Measurements from ENCODE around the gene TTC7B. TPM values are rescaled to one million over a fixed set of nuclear protein-coding genes. Genes with fewer than 3 reads are reported as not detected.
A peak's percentile ranks its signal among the peaks of the same experiment; 100 is the strongest.

The TTC7B gene
- total RNA-seq, 4 donors from 2014 or later, result 35.0 to 78.7 (median 36.8) TPM

DNA sequence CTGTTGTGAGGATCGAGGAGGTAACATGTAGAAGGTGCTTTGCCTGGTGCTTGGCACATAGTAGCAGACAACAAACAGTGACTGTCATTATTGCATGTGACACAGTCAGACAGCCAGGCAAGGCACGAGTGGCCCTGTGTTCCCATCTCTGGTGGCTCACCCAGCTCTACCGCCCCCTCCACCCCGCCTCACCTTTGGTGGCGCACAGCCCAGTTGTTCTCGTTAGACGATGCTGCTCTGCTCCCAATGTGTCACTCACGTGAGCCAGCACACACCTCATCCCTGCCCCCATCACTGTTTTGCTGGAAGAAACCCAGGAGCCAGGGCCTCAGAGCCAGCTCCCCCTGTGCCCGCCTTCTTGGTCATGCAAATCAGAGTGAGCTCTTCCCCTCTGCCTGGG is 306.1 kb downstream of the TTC7B start:
- no peak overlapping the region for H3K27ac ChIP-seq
- in situ Hi-C loops (cut with MboI; ENCODE audit: low sequenced_read_pairs in 4 of 4), result no loop called here
- no peaks in the 10 kb centered on the region for H3K36me3 ChIP-seq
- no peaks in the 10 kb centered on the region for H3K27me3 ChIP-seq
- H3K4me3 ChIP-seq, result no peak overlapping the region
- H3K9me3 ChIP-seq, result no peaks in the 10 kb centered on the region
- ATAC-seq (peak in 1 of 2 donors; percentile 30), DNase-seq (no peak)
- TF ChIP-seq, protein P1, sequence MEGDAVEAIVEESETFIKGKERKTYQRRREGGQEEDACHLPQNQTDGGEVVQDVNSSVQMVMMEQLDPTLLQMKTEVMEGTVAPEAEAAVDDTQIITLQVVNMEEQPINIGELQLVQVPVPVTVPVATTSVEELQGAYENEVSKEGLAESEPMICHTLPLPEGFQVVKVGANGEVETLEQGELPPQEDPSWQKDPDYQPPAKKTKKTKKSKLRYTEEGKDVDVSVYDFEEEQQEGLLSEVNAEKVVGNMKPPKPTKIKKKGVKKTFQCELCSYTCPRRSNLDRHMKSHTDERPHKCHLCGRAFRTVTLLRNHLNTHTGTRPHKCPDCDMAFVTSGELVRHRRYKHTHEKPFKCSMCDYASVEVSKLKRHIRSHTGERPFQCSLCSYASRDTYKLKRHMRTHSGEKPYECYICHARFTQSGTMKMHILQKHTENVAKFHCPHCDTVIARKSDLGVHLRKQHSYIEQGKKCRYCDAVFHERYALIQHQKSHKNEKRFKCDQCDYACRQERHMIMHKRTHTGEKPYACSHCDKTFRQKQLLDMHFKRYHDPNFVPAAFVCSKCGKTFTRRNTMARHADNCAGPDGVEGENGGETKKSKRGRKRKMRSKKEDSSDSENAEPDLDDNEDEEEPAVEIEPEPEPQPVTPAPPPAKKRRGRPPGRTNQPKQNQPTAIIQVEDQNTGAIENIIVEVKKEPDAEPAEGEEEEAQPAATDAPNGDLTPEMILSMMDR (IDR thresholded peaks at IDR 0.05 in 4 of 5, conservative IDR thresholded peaks at IDR 0.05 in 1 of 5), result no peak
- no peak for TF ChIP-seq POLR2A (IDR thresholded peaks at IDR 0.05)
- intact Hi-C loops (cut with DNase I; ENCODE audit: low total_unique reads), result no loop called here
- peaks cover 18 to 20% of the 10 kb centered on the region in 2 donors for H3K4me1 ChIP-seq

- H3K4me3 ChIP-seq, result no peak overlapping the region
- DNase-seq, result no peak
Observed at GRCh38 chr14:90509403-90509802, 306.8 kb downstream of the TTC7B start.

DNA sequence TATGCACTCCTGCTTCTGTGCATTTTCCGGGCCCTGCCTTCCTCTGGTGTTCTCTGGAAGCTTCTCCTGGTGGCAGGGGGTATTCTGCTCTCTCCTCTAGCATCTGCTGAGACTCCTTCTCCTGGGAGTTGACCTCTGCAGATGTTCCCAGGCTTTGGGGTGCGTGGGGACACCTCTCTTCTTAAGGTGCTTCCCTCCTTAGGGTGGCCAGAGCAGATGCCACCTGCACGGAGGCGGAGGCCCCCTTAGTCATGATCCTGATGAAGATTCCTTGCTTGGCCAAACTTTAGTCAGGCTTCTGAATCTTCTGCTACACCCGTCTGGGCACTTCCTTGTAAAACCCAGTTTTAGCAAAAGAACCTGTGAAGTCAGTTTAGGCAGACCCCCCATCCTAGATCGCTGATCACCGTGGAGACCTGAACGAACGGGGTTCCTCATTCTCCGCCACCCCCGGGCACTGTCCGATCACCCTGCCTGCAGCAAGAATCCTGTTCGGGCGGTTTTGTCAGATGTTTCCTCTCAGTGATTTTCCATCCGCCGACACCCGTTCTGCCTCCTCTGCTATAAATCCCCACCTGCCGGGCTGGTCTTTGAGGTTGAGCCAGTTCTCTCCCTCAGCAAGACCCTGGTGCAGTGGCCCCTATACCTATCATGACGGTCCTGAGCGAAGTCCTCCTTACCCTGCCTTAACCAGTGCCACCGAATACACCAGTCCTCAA is 307.5 kb downstream of the TTC7B start:
- intact Hi-C loops (cut with DNase I; ENCODE audit: low total_unique reads), result no loop called here
- no peaks in the 10 kb centered on the region for H3K9me3 ChIP-seq
- ATAC-seq, result no peak
- peaks cover 16% of the 10 kb centered on the region in 2 donors for H3K4me1 ChIP-seq
- H3K4me3 ChIP-seq, result no peak overlapping the region
- H3K27me3 ChIP-seq, result no peaks in the 10 kb centered on the region
- no peak for TF ChIP-seq POLR2A (IDR thresholded peaks at IDR 0.05)
- TF ChIP-seq, protein P1 (IDR thresholded peaks at IDR 0.05 in 4 of 5, conservative IDR thresholded peaks at IDR 0.05 in 1 of 5), result no peak
- in situ Hi-C loops (cut with MboI; ENCODE audit: low sequenced_read_pairs in 4 of 4), result no loop called here
- H3K27ac ChIP-seq, result no peak overlapping the region
- no peak for DNase-seq
- H3K36me3 ChIP-seq, result no peaks in the 10 kb centered on the region

More at GRCh38 chr14:90509403-90509802, 306.8 kb downstream of the TTC7B start:
- intact Hi-C loops (cut with DNase I; ENCODE audit: low total_unique reads), result no loop called here
- no peak for TF ChIP-seq POLR2A (IDR thresholded peaks at IDR 0.05)
- TF ChIP-seq, protein P1 (IDR thresholded peaks at IDR 0.05 in 4 of 5, conservative IDR thresholded peaks at IDR 0.05 in 1 of 5), result no peak
- in situ Hi-C loops (cut with MboI; ENCODE audit: low sequenced_read_pairs in 4 of 4), result no loop called here
- Histone ChIP-seq H3K36me3 (no peaks in the 10 kb centered on the region), H3K27ac (no peak overlapping the region), H3K9me3 (no peaks in the 10 kb centered on the region), H3K27me3 (no peaks in the 10 kb centered on the region), H3K4me1 (peaks cover 18 to 20% of the 10 kb centered on the region in 2 donors)
- ATAC-seq, result no peak

- TF ChIP-seq, protein P1 (IDR thresholded peaks at IDR 0.05 in 4 of 5, conservative IDR thresholded peaks at IDR 0.05 in 1 of 5), result no peak
- no peak for TF ChIP-seq POLR2A (IDR thresholded peaks at IDR 0.05)
- Histone ChIP-seq H3K4me1 (peaks cover 9 to 10% of the 10 kb centered on the region in 2 donors), H3K9me3 (no peaks in the 10 kb centered on the region), H3K36me3 (no peaks in the 10 kb centered on the region), H3K27ac (no peak overlapping the region), H3K4me3 (no peak overlapping the region), H3K27me3 (no peaks in the 10 kb centered on the region)
- no peak for DNase-seq
- no peak for ATAC-seq
- in situ Hi-C loops (cut with MboI; ENCODE audit: low sequenced_read_pairs in 4 of 4), result no loop called here
- intact Hi-C loops (cut with DNase I; ENCODE audit: low total_unique reads), result no loop called here
Observed at GRCh38 chr14:90508036-90508435, 308.2 kb downstream of the TTC7B start.

Data from gastrocnemius medialis (tissue), 4 donors.